AG04450 (cell line): ENCODE results near the gene ATL2. TPM values are rescaled to one million over a fixed set of nuclear protein-coding genes. Genes with fewer than 3 reads are reported as not detected.

Experiments used
- CTCF ChIA-PET: fragments of 300-600, 350-600 bp; formaldehyde crosslinking; extraction: SDS; loops from one replicate; lab custom pipeline; 2022; ENCODE audit warnings: antibody characterized with exemption, inconsistent platforms; lab: Charles Lee
- POLR2A ChIA-PET: fragments of 350-600 bp; formaldehyde crosslinking; extraction: SDS; loops from one replicate; lab custom pipeline; 2021; ENCODE audit warnings: antibody characterized with exemption, inconsistent platforms; lab: Yijun Ruan, JAX
- DNase-seq: peaks from one replicate; pipeline ENCODE4 v3.0.0-alpha.2; 2011; ENCODE audit warnings: low read depth, low spot score
- H3K27ac ChIP-seq: one replicate; pipeline ENCODE4 v1.5.1; 2012; ENCODE audit warnings: low read depth, low read length, control low read depth
- H3K27me3 ChIP-seq: one replicate; pipeline ENCODE4 v1.6.0; 2012; ENCODE audit warnings: low read length; ENCODE audit not compliant: control insufficient read depth, insufficient read depth
- H3K4me3 ChIP-seq: 2 replicates; pipeline ENCODE4 v1.5.1; 2011; ENCODE audit warnings: mild to moderate bottlenecking, low read depth, low read length, control low read depth
- H3K9me3 ChIP-seq: 2 replicates; pipeline ENCODE4 v1.5.1; 2012; ENCODE audit warnings: low read length; ENCODE audit not compliant: control insufficient read depth, insufficient read depth
- polyA plus RNA-seq: library from polyadenylated mRNA; depleted of rRNA; stranded (reverse); fragments of >200 nt; gene quantifications from 2 replicates; pipeline ENCODE4 v1.2.3, GENCODE V29; 2011
- TF ChIP-seq, protein P1 (sequence below): IDR thresholded peaks from 2 replicates; pipeline ENCODE4 v1.5.1; 2011; ENCODE audit warnings: low read depth, low read length, control low read depth, inconsistent platforms

The ATL2 gene
- polyA plus RNA-seq, 1 experiment: 16.1 TPM

DNA sequence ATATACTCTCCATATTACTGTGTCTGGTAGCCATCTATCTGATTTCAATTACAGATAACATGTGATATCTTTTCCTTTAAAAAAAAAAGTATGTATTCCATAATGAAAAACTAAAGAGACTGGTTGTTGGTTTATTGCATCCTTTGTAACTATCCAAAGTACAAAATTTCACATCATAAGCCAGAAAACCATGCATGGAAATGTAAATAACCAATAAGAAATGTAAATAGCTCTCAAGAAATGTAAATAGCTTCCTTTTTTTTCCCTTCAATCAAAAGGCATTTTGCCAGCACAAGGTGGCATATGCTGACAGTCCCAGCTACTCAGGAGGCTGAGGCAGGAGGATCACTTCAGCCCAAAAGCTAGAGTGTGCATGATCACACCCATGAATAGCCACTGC, 59.3 kb downstream of the ATL2 start:
- POLR2A ChIA-PET: no interaction called here

DNA sequence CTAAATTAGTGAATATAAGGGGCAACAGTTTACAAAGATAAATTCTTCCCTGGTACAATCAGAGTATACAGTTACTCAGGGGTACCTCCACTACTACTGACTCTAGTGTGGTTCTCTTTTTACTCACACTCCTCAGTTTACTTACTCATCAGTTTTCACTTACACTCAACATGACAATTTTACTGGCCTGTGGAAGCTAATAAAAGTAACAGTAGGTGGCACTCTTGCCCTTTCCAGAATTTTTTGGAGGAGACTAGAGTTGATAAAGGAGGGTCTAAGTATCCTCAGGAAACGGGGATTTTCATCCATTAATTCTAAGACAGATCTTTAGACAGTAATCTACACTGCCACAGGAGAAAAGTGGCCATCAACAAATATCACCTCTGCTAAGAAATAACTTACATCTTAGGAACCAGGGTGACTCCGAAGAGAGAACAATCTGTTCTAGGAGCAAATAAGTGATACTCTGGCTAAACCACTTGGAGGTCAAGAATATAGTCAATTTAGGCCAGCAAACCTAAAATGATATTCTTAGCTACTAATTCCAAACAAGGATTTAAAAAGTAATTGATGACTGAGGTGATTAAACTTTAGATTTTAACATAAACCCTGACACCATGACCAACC, 61.3 kb downstream of the ATL2 start:
- CTCF ChIA-PET: interaction anchor here (0.6 to 5.7 kb wide), 48 partner anchors 10 to 513 kb away, joined by 3 to 79 read pairs (median 4); no protein-coding TSS in a partner anchor
- Histone ChIP-seq H3K9me3 (no peaks in the 10 kb centered on the region), H3K27ac (no peak overlapping the region), H3K27me3 (no peaks in the 10 kb centered on the region), H3K4me3 (no peak overlapping the region)
- POLR2A ChIA-PET: interaction anchor here (0.8 to 0.9 kb wide), 2 partner anchors 427 to 436 kb away, joined by 3 to 4 read pairs; partner anchors contain the start of gene SRSF7
- DNase-seq: no peak
- TF ChIP-seq, protein P1, sequence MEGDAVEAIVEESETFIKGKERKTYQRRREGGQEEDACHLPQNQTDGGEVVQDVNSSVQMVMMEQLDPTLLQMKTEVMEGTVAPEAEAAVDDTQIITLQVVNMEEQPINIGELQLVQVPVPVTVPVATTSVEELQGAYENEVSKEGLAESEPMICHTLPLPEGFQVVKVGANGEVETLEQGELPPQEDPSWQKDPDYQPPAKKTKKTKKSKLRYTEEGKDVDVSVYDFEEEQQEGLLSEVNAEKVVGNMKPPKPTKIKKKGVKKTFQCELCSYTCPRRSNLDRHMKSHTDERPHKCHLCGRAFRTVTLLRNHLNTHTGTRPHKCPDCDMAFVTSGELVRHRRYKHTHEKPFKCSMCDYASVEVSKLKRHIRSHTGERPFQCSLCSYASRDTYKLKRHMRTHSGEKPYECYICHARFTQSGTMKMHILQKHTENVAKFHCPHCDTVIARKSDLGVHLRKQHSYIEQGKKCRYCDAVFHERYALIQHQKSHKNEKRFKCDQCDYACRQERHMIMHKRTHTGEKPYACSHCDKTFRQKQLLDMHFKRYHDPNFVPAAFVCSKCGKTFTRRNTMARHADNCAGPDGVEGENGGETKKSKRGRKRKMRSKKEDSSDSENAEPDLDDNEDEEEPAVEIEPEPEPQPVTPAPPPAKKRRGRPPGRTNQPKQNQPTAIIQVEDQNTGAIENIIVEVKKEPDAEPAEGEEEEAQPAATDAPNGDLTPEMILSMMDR: peak; percentile 84

More for the DNA sequence above, 59.3 kb downstream of the ATL2 start:
- Histone ChIP-seq H3K27me3 (no peaks in the 10 kb centered on the region), H3K9me3 (no peaks in the 10 kb centered on the region), H3K27ac (no peak overlapping the region), H3K4me3 (no peak overlapping the region)
- TF ChIP-seq, protein P1: no peak
- CTCF ChIA-PET: interaction anchor here (0.5 to 5.7 kb wide), 8 partner anchors 57 to 263 kb away, joined by 3 to 79 read pairs (median 8); no protein-coding TSS in a partner anchor
- DNase-seq: no peak

DNA sequence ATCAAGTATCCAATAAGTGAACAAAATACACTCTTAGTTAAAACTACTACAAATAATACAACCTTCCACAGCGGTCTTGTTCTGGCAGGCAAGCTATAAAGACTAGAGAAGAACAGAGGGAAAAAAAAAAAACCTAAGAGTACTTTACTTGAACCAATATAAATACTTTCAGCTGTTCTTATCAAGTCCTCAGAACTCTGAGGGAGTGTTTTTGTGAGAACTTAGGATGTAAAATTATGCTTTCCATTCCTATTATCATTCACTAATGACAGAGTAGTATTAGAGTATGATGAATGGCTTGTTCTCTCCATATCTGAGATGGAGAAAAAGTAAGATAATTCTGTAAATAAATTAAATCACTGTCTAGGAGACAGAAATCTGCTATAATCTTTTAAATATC, 68.3 kb downstream of the ATL2 start:
- ChIA-PET POLR2A (interaction anchor here (1.5 kb wide), 1 partner anchor 442 kb away, joined by 3 read pairs; the partner anchor contains the start of gene SRSF7), CTCF (interaction anchor here (0.6 to 1.1 kb wide), 2 partner anchors 199 to 437 kb away, joined by 3 read pairs; no protein-coding TSS in a partner anchor)
- TF ChIP-seq, protein P1: no peak
- Histone ChIP-seq H3K9me3 (no peaks in the 10 kb centered on the region), H3K27me3 (no peaks in the 10 kb centered on the region), H3K27ac (no peak overlapping the region), H3K4me3 (no peak overlapping the region)
- no peak for DNase-seq

DNA sequence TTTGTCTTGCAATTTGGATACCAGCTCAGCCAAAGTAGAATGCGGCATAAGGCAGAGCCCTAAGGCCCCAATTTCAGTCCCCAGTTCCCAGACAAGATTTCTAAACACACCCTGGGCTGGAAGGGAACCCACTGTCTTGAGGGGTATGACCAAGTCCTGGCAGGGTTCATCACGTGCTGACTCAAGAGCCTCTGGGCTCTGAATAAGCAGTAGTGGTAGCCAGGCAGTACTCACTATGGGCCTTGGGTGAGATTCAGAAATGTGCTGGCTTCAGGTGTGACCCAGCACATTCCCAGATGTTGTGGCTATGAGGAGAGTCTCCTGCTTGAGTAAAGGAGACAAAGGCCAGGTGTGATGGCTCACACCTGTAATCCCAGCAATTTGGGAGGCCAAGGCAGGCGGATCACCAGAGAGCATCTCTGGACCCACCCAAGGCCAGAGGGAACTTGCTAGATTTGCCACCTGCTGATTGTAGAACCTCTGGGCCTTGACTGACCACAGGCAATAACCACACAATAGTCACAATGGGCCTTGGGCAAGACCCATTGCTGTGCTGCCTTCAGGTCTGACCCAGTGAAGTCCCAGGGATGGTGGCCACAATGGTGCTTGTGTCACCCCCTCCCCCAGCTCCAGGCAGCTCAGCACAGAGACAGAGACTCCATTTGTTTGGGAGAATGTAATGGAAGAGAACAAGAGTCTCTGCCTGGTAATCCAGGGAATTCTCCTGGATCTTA, 74.9 kb downstream of the ATL2 start:
- ChIA-PET CTCF (no interaction called here), POLR2A (no interaction called here)
- no peak overlapping the region for H3K4me3 ChIP-seq
- H3K9me3 ChIP-seq: no peaks in the 10 kb centered on the region
- no peak for DNase-seq
- H3K27ac ChIP-seq: no peak overlapping the region
- H3K27me3 ChIP-seq: no peaks in the 10 kb centered on the region
- TF ChIP-seq, protein P1: no peak
